Mucosa of rectum (tissue), 2 donors: ENCODE results near the gene CHRNG.

ENCODE experiments used
- H3K27ac ChIP-seq, 2 donors: one replicate each; pipeline ENCODE4 v1.7.0; 2013; ENCODE audit warnings: inconsistent platforms in 2 of 2, low read depth in 2 of 2, low read length in 2 of 2
- H3K27me3 ChIP-seq, 2 donors: one replicate each; pipeline ENCODE4 v1.7.0; 2013; ENCODE audit warnings: low read length in 2 of 2; ENCODE audit not compliant: control insufficient read depth in 2 of 2, insufficient read depth in 2 of 2
- H3K36me3 ChIP-seq, 2 donors: one replicate each; pipeline ENCODE4 v1.7.0; 2013; ENCODE audit warnings: low read length in 2 of 2; ENCODE audit not compliant: control insufficient read depth in 2 of 2, insufficient read depth in 2 of 2
- H3K4me1 ChIP-seq, 2 donors: one replicate each; pipeline ENCODE4 v1.7.0; 2013; ENCODE audit warnings: low read length in 2 of 2, mild to moderate bottlenecking in 1 of 2; ENCODE audit not compliant: control insufficient read depth in 2 of 2, insufficient read depth in 2 of 2
- H3K4me3 ChIP-seq, 2 donors: one replicate each; pipeline ENCODE4 v1.7.0; 2013; ENCODE audit warnings: low read length in 2 of 2
- H3K9ac ChIP-seq, 2 donors: one replicate each; pipeline ENCODE4 v1.7.0; 2013; ENCODE audit warnings: low read length in 2 of 2, low read depth in 1 of 2, mild to moderate bottlenecking in 1 of 2
- H3K9me3 ChIP-seq, 2 donors: one replicate each; pipeline ENCODE4 v1.7.0; 2013; ENCODE audit warnings: low read length in 2 of 2; ENCODE audit not compliant: control insufficient read depth in 2 of 2
- donor health status: healthy.
- donor health status: Normal muscosa, but diverticular disease.

The CHRNG gene

GRCh38 chr2:232539298-232540231, at the start of gene CHRNG:
TSS of gene CHRNG (plus strand) at chr2:232539692. CDS start at chr2:232539748, 56 bp downstream.
- peaks cover 5 to 6% of the 10 kb centered on the region in 2 donors for H3K27me3 ChIP-seq
- no peak within 1 kb of the TSS for H3K27ac ChIP-seq
- no peaks in the 10 kb centered on the region for H3K4me1 ChIP-seq
- peaks cover 0 to 3% of the 10 kb centered on the region in 2 donors for H3K9me3 ChIP-seq
- H3K4me3 ChIP-seq = no peak within 1 kb of the TSS
- H3K36me3 ChIP-seq = no peaks in the 10 kb centered on the region
- no peak within 1 kb of the TSS for H3K9ac ChIP-seq

DNA sequence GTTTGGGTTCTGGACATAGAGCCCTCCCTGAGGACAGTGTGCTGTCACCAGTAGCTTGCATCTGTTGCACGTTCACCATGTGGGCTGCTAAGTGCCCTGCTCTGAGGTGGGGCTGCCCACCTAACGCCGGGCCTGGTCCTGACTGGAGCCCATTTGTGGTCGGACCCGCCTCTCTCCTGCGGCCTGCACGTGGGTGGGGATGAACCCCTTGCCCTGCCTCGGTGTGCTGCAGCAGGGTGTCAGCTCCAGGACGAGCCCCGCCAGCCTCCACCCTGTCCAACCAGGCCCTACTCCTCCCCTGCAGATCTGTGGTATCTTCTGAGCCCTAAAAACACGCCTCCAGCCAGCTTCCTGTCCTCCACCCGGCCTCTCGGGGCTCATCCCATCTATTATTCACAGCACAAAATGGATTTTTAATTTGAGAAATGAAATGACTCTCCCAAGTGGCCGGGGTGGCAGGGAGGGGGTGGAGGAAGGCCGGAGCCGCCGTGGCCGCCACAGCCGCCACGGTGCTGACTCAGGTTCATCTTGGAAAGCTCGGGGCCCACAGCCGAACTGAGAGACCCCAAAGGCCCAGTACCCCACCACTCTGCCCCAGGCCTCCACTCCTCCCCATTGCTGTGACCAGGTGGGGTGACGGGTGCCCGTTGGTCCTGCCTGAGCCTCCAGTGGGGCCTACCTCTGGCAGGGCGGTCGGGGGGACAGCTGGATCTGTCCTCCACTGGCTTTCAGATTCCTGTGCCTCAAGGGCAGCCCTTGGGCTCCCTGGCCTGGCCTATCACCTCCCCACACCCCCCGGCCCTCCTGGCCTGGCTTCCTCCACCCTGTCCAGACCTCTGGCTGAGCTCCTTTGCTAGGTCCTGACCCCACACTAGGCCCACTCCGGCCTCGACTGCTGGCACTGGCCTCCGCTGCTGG, 49.0 kb upstream of the CHRNG start:
- no peak overlapping the region for H3K27ac ChIP-seq
- H3K4me1 ChIP-seq = no peaks in the 10 kb centered on the region
- no peaks in the 10 kb centered on the region for H3K9me3 ChIP-seq
- no peak overlapping the region for H3K9ac ChIP-seq
- peaks cover 14 to 22% of the 10 kb centered on the region in 2 donors for H3K27me3 ChIP-seq
- H3K36me3 ChIP-seq = no peaks in the 10 kb centered on the region
- no peak overlapping the region for H3K4me3 ChIP-seq

DNA sequence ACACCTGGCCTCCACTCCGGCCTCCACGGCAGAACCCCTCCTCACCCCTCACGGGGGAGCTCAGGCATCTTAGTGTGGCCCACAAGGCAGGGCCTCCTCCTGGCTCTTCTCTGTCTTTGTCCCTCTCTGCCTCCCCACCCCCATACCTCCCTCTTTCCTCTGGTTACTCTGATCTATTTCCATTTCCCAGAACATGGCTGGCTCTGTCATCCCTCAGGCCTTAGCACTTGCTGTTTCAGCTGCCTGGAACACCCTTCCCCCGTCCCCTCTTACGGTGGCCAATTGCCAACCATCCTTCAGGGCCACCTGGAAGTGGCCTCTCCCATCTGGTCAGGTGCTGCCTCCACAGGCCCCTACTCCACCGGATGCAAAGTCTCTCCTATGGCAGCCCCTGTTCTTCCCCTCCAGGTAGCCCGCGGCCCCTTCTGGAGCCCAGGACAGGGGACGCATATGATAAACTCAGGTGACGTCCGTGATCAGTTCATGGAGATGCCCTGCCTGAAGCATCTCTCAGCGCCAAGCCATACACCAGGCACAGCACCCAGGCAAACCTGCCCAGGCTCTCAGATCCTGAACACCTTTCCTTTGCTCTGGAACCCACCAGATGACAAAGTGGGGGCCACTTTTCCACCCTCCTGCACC, 48.2 kb upstream of the CHRNG start:
- H3K9me3 ChIP-seq = no peaks in the 10 kb centered on the region
- H3K27ac ChIP-seq = no peak overlapping the region
- H3K4me3 ChIP-seq = no peak overlapping the region
- no peak overlapping the region for H3K9ac ChIP-seq
- no peaks in the 10 kb centered on the region for H3K36me3 ChIP-seq
- no peaks in the 10 kb centered on the region for H3K4me1 ChIP-seq
- H3K27me3 ChIP-seq = peaks cover 12 to 18% of the 10 kb centered on the region in 2 donors

DNA sequence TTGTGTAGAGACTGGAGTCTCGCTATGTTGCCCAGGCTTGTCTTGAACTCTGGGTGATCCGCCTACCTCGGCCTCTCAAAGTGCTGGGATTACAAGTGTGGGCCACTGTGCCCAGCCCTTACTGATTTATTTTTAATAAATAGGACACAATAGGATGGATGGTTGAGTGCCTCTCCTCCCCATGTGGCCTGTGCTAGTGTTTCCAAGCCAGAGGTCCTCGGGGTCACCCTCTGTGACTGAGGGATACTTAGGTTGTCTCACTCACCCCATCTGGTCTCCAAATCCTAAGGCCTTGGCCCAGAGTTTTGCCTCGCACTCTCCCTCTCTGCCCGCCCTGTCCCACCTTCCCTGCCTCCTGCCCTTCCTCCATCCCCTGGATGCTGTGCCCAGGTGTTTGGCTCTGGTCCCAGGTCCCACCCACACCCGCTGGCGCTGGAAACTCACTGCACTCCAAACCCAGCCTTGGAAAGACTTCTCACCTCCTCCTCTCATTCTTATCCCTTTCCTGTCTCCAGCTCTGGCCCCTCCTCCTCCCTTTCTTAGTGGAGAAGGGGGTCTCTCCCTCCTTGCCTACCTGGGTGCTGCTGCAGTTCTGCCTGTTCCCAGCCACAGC, 47.1 kb upstream of the CHRNG start:
- no peak overlapping the region for H3K9ac ChIP-seq
- H3K36me3 ChIP-seq = no peaks in the 10 kb centered on the region
- H3K27ac ChIP-seq = no peak overlapping the region
- peaks cover 5 to 10% of the 10 kb centered on the region in 2 donors for H3K27me3 ChIP-seq
- no peak overlapping the region for H3K4me3 ChIP-seq
- H3K4me1 ChIP-seq = no peaks in the 10 kb centered on the region
- H3K9me3 ChIP-seq = no peaks in the 10 kb centered on the region

DNA sequence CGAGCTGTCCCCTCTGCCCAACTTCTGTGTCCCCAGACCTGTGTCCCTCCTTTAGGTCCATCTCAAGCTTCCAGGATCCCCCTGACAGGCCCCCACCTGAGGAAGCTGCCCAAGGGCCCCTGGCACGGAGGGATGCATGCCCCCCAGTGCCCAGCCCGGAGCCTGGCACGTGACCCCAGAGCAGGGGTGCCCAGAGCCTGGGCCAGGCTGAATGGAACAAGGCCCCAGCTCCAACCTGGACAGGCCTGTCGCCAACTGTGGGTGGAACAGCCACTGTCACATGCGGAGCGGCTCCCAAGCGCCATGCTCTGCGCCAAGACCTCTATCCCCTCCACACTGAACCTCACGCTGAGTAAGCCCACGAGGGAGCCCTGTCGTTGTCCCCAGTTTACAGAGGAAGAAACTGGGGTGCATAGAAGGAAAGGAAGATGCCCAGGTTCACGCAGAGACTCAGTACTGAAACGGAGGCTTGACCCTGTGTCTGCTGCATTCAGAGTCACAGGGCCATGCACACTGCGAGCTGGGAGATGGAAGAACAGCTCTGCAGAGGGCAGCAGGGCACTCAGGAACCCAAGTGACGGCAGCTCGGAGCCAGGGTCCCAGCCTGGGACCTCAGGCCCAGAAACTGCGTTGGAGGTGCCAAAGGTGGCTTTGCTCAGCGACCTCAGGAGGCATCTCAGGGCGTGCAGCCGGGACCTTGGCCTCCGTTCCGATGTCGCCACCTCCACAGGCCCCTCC, 46.4 kb upstream of the CHRNG start:
- Histone ChIP-seq H3K36me3 (no peaks in the 10 kb centered on the region), H3K4me3 (no peak overlapping the region), H3K9me3 (no peaks in the 10 kb centered on the region), H3K9ac (no peak overlapping the region), H3K27me3 (peaks cover 4 to 6% of the 10 kb centered on the region in 2 donors), H3K4me1 (no peaks in the 10 kb centered on the region), H3K27ac (no peak overlapping the region)

DNA sequence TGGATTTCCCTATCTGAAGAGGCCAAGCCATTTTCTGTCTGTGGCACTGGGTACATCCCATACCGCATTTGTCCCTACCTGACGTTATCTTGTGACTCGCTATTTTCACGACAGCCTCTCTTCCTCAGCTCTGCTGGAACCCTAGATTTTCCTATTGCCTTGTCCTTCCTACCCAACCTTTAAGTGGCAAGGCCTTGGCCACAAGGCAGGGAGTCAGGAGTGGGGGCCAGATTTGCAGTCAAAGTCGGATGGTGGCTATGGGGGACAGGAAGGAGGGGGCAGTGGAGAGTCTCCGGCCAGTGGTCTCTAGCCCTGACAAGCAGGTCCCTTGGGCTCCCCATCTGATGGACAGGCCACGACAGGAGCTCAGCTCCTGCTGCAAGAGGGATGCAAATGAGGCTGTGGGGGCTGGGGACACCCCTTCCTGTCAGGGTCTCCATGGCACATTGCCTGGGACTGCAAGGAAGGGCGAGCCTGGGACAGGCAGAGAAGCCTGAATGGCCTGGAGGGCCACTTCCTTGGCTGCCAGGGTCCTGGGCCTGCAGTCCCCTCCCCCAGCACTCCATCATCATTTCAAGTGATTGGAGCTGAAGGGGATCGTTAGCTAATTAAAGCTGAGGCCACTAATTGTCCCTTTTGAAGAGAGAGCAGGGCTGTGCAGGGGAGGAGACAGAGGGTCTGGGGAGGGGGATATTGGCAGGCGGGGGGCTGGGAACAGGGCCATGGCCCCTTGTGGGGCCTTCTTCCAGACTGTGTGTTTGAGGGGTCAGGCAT, 45.6 kb upstream of the CHRNG start:
- Histone ChIP-seq H3K27me3 (peaks cover 0 to under 1% of the 10 kb centered on the region in 2 donors), H3K4me1 (no peaks in the 10 kb centered on the region), H3K4me3 (no peak overlapping the region), H3K27ac (no peak overlapping the region), H3K9me3 (no peaks in the 10 kb centered on the region), H3K36me3 (no peaks in the 10 kb centered on the region), H3K9ac (no peak overlapping the region)

DNA sequence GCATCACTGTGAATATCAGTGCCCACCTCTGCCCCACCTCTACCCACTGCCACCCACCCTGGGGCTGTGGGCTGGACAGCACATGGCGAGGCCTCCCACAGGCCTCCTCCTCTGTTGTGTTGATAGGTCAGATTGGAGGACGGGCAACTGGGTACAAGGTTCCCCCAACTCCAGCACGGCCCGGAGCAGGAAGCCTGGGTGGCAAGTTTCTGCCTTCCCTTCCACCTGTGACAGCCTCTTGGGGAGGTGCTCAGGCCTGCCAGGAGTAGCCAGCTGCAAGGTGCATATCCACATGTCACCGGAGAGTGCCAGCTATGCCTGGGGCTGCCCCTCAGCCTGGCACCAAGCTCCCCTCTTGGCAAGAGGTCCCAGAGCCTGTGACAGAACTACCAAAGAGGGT, 45.0 kb upstream of the CHRNG start:
- no peak overlapping the region for H3K27ac ChIP-seq
- no peaks in the 10 kb centered on the region for H3K4me1 ChIP-seq
- H3K9ac ChIP-seq = no peak overlapping the region
- no peak overlapping the region for H3K4me3 ChIP-seq
- no peaks in the 10 kb centered on the region for H3K27me3 ChIP-seq
- H3K36me3 ChIP-seq = no peaks in the 10 kb centered on the region
- H3K9me3 ChIP-seq = no peaks in the 10 kb centered on the region

DNA sequence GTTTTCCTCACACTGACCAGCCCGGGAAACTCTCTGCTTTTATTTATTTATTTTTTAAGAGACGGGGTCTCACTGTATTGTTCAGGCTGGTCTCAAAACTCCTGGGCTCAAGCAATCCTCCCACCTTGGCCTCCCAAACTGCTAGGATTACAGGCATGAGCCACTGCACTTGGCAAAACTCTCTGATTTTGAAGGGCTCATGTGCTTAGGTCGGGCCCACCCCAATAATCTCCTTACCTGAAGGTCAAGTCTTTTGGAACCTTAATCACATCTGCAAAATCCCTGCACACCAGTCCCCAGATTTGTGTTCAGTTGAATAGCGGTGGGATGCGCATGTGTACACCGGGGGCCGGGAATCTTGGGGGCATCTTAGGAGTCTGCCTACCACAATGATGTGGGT, 44.2 kb upstream of the CHRNG start:
- no peak overlapping the region for H3K9ac ChIP-seq

More for the DNA sequence above, 44.2 kb upstream of the CHRNG start:
- H3K36me3 ChIP-seq = no peaks in the 10 kb centered on the region
- H3K27me3 ChIP-seq = no peaks in the 10 kb centered on the region
- no peak overlapping the region for H3K27ac ChIP-seq
- no peak overlapping the region for H3K4me3 ChIP-seq
- no peaks in the 10 kb centered on the region for H3K4me1 ChIP-seq
- H3K9me3 ChIP-seq = no peaks in the 10 kb centered on the region
